Kidney glomerular epithelial cell (primary cell): ENCODE data around the gene PIP4K2A.
"Not testable (repeated sequence)": the region's sequence is repeated elsewhere in the genome, so short reads cannot be mapped to it uniquely, and the experiment has no call there.

Experiments
- DNase-seq: peaks from one replicate; lab custom pipeline; 2025; lab: John Stamatoyannopoulos, UW

Gene PIP4K2A

DNA sequence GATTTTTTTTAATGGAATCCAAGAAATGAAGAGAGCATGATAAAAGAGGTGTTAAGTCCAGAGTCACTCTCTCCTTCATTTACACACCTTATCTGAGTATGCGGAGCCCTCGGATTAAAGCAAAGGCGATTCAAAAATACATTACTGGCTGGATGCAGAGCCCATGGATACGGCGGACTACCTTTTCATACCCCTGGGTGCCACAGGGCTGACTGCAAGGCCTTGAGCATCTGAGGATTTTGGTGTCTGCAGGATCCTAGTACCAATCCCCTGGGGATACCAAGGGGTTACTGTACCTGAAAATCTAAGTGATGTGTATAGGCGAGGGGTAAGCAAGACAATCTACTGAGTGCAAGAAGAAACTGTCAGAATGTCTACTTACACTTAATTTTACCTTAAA, 20.5 kb downstream of the PIP4K2A start:
- DNase-seq, result no peak

DNA sequence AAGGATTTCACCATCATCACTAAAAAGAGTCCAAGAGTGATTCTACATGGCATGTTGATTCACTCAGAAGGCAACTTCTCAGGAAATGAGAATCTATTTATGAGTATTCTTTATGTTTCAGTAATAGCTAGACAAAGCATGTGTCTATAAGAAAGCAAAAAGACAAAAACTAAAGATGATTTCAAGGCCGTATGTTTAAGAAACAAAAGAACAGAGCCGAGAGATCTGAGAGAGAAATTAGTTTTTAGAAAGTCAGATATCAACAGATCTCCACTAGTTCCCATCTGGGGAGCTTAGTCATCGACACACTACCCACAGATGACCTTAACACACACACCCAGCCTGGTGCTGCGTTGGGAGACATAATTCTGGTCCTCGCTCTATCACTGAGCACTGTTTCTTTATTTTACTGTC, 21.0 kb downstream of the PIP4K2A start:
- DNase-seq, result no peak

DNA sequence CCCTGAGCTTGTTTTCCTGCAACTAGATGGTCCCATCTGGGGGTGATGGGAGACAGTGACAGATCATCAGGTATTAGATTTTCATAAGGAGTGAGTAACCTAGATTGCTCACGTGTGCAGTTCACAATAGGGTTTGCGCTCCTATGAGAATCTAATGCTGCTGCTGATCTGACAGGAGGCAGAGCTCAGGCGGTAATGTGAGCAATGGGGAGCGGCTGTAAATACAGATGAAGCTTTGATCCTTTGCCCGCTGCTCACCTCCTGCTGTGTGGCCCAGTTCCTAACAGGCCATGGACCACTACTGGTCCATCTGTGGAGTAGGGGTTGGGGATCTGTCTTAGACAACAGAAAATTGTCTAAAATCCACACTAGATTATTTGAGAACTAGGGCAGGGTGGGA, 22.3 kb downstream of the PIP4K2A start:
- DNase-seq, result not testable (repeated sequence)

DNA sequence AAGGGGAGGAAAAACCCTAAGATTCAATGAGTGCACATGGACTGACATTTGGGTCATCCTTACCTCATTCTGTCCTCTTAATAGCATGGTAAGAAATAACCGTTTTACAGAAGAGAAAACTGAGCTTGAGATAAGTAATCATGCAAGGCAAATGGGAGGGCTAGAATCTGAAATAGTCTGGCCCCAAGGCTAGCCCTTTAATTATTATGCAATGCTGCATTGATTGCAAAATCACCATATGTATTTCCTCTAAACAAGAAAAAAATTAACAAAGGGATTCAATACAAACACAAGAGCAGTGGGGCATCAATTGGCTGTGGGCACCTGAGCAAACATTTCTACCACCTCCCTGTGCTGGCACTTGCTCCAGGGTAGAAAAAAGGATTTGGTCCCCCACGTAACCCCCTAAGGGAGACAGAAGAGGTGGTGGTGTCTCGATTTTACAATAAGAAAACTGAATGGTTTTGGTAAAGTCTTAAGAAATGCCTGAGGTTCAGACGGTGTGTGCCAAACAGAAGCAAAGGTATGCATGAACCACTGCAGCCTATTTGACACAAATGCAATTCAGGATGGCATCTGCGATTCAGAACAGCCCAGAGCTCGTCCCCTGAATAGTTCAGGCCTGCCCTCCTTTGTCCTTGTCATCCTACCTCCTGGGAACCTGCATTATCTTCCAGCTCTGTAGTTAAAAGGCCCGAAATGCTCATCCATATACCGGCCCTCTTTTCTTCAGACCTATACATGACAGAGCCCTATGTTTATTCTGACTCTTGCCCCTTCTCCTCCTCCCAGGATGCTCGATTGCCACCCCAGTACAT, 23.6 kb downstream of the PIP4K2A start:
- DNase-seq, result no peak

DNA sequence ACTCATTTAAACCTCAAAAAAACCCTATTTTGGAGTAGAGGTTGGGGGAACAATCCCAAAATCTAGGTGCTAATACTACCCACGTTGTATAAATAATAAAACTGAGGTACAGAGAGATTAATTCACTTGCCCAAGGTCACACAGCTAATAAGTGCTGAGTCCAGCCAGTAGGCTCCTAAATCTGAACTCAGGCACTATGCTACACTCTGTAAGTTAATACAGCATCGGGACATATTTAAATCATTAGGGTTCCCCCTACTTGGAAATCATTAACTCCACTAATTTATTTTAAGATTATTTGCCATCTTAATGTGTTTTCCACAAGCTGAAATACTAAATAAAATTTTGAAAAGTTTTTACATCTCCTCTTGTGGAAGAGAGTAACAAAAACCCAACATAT, 24.2 kb downstream of the PIP4K2A start:
- no peak for DNase-seq

DNA sequence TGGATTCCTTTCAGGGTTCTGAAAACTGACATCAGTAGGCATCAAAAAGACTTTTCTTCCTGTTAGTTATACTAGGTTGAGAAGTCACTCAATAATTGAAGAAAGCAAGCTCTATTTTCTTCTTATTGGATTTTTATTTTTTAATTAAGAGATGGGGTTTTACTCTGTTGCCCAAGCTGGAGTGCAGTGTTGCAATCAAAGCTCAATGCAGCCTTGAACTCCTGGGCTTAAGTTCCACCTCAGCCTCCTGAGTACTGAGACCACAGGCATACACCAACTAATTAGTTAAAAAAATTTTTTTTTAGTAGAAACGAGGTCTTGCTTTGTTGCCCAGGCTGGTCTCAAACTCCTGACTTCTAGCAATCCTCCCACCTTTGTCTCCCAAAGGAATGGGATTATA, 28.0 kb downstream of the PIP4K2A start:
- no peak for DNase-seq

DNA sequence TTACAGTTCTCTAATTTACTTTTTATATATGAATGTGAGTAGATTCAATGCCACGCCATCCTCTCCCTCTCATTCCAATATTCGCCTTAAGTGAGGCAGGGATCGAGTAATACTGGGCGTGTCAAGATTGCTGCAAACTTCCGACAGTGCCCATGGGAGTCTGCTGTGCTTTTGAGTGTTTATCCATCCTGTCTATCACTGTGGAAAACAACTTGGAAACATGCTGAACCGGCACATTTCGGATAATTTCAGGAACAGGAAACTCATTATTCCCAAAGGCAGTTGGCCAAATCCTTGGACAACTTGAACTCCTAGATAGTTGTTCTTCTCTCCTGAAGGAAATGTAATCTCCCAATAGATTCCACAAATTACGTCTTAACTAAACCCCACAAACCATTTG, 28.5 kb downstream of the PIP4K2A start:
- no peak for DNase-seq

DNA sequence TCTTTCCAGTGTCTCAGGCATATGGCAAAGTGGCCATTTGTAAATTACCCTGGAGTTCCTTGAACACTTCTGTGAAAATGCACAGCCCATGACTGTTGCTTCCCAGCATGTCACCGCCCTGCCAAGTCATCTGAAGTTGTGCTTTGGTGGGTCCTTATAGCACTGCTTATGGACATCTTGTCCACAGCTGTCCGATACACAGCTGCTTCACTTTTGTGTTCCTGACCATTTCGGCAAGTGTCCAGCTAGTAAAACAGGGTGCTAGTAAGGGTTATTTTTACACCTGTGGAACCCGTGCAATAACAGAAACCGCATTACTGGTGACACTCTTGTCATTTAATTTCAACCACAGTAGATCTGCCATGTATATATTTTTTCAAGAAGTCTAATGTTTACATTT, 29.7 kb downstream of the PIP4K2A start:
- DNase-seq, result no peak

DNA sequence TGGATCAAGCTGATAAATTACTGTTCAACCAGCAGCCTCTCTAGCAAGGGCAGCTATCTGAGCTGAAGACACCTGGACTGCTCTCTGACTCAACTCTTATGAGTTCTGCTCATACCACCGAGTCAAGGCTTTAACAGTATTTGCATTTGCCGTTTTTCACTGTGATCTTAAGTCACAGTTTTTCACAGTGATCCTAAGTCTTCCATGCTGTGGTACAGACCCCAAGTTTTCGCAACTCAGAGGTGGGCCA, 31.3 kb downstream of the PIP4K2A start:
- no peak for DNase-seq

DNA sequence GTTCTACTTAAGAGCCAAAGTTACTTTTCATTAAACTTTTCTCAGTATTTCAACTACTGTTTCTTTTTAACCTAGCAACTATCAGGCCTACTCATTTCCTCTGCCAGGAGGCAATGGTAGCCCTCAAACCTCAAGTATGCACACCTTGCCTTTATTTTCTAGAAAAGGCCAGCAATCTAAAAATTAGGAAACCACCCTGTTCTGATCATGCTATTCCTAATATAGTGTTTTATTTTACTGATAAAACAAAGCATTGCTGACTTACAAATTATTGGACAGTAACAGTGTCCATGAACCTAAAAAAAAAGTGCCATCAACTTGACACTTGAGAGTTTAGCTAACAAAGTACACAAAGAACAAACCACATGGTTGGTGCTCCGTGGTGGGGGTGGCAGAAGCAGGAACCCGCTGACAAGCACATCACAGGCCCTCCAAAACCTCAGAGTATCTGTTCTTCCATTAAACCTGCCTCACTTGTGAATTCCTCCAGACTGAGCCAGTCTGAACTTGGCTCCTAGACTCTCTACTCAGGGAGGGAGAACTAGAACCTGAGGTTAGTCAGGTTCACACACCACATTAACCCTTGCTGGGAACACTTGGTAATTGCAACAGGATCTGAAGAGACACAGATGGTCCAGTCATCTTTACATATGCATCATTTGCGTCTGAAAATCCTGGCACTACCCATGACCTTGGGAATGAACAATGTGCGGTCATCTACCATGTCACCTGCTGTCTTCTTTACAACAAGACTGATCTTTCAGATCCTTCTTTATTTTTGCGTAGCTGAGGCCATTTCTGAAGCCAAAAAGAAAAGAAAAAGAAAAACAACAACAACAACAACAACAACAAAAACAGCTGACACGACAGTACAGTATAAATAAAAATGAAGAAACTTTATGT, 31.9 kb downstream of the PIP4K2A start:
- peak; percentile 32 for DNase-seq

DNA sequence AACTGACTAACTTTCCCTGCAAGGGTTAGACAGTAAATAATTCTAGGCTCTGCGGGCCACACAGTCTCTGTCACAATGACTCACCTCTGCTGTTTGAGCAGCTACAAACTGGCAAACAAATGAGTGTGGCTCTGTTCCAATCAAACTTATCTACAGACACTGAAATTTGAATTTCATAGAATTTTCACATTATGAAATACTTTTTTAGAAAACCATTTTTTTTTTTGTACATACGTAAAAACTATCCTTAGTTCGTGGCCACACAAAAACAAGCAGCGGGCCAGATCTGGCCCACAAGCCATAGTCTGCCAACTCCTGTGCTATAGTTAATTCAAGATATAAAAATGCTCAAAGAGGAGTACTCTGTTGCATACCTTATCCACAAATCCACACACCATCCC, 32.6 kb downstream of the PIP4K2A start:
- peak; percentile 46 for DNase-seq

DNA sequence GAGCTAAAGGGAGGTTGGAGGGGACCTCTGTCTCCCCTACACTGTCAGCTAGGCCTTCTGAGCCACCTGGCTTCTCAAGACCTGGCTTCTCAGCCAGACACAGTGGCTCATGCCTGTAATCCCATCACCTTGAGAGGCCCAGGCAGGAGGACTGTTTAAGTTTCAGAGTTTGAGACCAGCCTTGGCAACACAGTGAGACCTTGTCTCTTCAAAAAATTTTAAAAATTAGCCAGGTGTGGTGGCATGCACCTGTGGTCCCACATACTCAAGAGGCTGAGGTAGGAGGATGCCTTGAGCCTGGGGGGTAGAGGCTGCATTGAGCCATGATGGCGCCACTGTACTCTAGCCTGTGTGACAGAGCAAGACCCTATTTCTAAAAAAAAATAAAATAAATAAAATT, 33.1 kb downstream of the PIP4K2A start:
- DNase-seq, result no peak

DNA sequence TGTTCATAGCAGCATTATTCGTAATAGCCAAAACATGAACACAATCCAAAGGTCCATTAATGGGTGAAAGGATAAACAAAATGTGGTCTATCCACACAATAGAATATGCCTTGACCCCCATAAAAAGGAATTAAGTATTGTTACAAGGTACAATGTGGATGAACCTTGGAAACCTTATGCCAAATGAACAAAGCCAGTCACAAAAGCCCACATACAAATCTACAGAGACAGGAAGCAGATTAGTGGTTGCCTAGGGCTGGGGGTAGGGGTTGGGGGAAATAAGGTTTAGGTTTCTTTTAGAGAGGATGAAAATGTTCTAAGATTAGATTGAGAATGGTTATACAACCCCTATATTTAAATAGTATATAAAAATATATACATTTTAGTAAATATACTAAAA, 34.8 kb downstream of the PIP4K2A start:
- no peak for DNase-seq

DNA sequence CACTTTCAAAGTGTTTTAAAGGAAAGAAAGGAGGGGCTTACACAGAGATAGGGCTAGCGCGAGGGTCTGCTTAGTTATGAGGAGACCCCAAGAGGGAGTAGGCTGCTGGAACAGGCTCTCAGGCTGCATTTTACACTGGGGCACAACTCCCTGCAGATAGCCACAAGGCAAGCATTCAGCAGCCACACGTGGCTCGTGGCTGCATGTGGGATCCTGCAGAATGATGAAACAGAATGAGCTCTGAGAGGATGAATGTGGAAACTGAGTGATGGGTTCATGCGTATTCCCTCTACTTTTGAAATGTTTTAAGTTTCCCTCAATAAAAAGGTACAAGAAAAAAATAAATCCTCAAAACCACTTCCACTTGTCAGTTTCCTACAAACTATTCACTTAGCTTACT, 37.0 kb downstream of the PIP4K2A start:
- DNase-seq, result no peak

DNA sequence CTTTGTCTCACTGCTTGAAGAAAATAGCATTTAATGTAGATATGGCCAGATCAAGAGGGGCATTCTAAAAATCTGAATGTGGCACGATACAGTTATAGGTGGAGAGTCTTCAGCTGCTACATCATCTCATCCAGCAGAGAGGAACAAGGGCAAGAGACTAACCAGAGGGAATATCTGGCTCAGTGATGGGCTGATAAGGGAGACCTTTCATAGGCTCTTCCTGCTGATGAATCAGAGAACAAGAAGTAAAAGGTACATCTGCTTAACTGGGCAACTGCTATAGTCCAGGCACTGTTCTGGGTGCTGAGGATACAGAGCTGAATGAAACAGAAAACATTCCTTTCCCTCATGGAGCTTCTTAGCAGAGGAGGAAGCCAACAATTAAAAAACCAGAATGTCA, 37.9 kb downstream of the PIP4K2A start:
- DNase-seq, result no peak

DNA sequence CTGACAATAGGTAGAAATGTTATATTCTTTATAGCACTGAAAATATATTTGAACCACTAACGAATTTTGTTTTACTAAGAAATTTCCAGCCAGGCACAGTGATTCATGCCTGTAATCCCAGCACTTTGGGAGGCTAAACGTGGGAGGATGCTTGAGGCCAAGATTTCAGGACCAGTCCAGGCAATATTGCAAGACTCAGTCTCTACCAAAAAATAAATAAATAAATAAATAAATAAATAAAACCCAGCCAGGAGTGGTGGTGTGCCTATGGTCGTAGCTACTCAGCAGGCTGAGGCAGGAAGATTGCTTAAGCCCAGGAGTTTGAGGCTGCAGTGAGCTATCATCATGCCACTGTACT, 39.8 kb downstream of the PIP4K2A start:
- no peak for DNase-seq

DNA sequence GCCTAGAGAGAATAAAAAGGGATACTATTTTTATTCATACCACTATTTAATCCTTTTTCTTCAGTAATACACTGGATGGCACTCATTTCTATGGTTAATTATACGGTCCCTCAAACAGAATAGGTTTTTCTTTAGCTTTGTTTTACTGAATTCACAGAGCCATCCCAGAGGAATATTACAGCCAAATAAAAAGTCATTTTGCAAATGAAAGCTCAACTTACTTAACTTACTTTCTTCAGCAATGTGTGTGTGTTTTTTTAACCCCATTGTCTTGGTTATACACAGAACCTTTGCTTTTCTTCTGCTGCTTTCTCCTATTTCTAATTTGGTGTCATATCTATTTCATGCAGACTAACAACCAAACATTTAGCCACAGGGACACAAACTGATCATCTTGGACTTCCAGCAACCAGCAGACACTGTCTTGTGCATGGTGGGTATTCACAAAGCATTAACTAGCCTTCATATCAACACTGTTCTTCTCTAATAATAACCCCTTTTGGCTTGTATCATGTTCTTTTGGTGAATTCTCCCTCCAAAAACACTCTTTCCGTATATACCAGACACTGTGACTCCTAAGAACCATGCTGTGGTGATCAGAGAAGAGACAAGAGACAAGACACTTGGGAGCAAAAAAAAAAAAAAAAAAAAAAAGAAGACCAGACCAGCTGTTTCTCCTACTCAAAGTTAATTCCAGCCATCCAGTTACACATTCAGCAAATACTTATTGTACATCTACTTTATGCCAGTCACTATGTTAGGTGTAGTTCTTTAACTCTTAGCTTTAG, 40.4 kb downstream of the PIP4K2A start:
- no peak for DNase-seq

DNA sequence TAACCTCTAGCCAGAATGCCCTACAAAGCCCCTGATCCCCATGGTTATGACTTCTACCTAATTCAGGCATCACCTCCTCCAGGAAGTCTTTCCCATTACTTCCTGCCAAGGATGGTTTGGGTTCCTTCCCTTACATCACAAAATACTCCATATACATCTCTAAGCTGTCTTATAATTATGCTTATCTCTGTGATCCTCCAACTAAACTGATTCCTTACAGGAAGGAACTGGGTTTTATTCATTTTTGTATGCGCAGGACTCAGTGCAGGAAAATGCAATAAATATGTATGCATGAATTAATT, 41.3 kb downstream of the PIP4K2A start:
- DNase-seq, result no peak

DNA sequence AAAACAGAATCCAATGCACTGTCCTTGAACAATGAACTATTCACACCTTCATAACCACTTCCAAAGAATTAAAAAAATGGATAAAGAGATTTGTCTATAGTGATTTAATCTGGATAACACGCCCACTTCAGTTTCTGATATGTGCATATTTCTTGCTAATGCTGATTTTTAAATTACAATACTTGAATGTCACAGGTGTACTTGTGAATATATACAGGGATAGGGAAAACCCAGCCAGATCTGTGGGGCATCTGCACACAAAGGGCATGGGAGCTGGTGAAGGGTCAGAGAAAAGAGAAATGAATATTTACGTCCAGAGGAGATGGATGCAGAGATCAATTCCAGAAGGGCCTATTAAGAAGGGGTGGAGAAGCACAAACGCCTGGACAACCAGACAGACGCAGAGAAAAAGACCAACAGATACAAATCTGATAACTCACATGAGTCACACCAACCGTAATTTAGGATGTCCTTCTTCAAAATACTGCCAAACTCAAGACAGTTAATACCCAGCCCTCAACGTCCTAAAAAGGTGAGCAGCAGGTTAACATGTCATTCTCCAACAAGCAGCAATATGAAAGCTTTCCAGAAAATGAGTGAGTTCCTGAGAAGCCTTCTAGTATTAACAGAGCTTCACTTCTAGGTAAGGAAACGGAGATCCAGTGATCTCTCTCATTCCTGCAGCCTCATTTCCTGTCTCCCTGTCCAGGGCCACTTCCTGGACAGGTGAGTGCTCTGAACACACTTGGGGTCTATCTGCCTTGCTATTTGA, 41.9 kb downstream of the PIP4K2A start:
- no peak for DNase-seq

DNA sequence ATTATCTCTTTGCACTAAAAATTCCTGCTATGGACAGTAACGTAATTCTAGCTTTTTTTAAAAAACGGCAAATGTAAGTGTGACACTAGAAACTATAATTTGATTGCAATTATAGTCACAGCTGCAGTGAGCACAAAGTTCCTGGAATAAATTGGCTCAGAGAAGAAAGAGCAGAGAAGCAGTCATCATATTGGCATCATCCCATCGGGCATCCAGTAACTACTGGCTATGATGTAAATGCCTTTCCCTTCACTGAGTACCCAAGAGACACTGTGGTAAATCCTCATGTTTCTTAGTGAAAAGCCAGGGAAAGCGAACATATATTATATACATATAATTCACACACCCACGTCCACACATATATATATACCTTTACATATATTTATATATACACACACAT, 43.6 kb downstream of the PIP4K2A start:
- DNase-seq, result no peak

DNA sequence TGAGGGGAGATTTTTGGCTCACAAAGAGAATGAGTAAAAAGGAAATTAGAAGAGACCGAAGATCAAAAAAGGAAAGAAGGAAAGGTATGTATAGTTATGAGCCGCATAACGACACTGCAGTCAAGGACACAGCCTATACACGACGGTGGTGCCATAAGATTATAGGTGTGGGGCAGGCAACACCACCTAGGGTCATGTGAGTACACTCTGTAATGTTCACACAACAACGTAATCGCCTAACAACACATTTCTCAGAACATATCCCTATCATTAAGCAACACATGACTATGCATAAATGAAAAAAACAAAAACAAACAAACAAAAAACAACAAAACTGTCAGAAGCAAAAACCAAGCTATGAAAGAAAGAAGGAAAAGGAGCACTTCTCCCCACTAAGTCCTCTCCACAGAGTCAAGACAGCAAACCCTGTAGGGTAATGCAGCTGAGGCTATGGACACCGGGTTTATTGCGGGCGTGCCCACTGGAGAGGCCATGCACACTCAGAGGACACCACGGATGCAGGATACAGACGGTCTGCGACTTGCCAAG, 45.1 kb downstream of the PIP4K2A start:
- DNase-seq, result no peak

DNA sequence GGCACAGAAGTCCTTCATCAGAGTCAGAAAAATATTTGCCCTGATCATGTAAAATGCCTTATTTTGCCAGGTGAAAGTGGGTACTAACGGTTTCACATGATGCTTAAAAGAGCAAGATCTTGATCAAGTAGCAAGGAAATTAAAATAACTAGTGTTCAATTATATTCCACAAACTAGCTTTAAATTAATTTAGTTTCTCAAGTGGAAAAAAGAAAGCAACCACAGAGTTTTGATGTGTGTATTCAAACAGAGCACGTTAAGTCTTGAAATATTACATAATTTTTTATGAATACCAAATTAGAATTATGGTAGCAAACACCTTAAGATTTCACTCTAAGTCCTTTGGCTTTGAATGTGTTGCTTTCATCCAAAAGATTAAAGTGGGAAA, 47.3 kb downstream of the PIP4K2A start:
- DNase-seq, result no peak
